Measurements from ENCODE around the gene OR1I1.
A peak's percentile ranks its signal among the peaks of the same experiment; 100 is the strongest.

The OR1I1 gene

GRCh38 chr19:15120135-15121026, 38.4 kb downstream of the OR1I1 start:
- peaks cover 8% of the 10 kb centered on the region for H3K4me1 ChIP-seq
- TF ChIP-seq, protein P1, sequence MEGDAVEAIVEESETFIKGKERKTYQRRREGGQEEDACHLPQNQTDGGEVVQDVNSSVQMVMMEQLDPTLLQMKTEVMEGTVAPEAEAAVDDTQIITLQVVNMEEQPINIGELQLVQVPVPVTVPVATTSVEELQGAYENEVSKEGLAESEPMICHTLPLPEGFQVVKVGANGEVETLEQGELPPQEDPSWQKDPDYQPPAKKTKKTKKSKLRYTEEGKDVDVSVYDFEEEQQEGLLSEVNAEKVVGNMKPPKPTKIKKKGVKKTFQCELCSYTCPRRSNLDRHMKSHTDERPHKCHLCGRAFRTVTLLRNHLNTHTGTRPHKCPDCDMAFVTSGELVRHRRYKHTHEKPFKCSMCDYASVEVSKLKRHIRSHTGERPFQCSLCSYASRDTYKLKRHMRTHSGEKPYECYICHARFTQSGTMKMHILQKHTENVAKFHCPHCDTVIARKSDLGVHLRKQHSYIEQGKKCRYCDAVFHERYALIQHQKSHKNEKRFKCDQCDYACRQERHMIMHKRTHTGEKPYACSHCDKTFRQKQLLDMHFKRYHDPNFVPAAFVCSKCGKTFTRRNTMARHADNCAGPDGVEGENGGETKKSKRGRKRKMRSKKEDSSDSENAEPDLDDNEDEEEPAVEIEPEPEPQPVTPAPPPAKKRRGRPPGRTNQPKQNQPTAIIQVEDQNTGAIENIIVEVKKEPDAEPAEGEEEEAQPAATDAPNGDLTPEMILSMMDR (IDR thresholded peaks at IDR 0.05), result no peak
- no peaks in the 10 kb centered on the region for H3K36me3 ChIP-seq (ENCODE audit: control insufficient read depth, insufficient read depth, low read length)
- no peak overlapping the region for H3K4me2 ChIP-seq (ENCODE audit: low read length)
- no peaks in the 10 kb centered on the region for H3K79me2 ChIP-seq
- no peaks in the 10 kb centered on the region for H3K9me3 ChIP-seq (ENCODE audit: control insufficient read depth, low read length)
- H3K27me3 ChIP-seq (ENCODE audit: control insufficient read depth, insufficient read depth, low read length), result no peaks in the 10 kb centered on the region
- H3K27ac ChIP-seq, result no peak overlapping the region
- no peak overlapping the region for H3K9ac ChIP-seq
- no peak overlapping the region for H3K4me3 ChIP-seq (ENCODE audit: low read depth, low read length)
- no peak overlapping the region for H2AFZ ChIP-seq

DNA sequence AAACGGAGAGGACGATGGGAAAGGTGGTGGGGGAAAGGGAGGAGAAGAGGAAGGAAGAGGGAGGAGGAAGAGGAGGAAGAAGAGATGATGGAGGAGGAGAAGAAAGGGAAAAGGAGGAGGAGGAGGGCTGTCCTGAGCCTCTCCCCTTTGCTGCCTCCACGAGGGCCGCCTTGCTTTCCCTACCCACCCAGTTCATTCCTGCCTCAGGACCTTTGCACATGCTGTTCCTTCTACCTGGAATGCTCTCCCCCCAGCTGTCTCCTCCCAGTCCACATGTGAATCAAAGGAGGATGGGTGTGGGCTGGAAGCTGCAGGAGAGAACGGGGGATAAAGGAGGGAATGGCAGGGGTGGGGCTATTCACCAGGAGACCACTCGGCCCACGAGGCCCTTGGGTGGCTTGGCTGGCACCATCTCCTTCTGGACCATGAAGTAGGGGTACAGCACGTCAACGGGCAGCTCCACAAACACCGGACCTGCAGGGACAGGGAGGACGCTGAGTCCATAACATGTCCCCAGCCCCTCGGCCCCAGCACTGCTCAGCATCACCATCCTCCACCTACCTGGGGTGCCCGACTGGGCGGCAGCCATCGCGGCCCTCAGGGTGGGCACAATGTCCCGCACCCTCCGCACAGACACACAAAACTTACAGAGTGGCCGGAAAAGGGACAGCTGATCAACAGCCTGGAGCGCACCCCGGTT, 40.5 kb downstream of the OR1I1 start:
- Histone ChIP-seq H3K9ac (no peak overlapping the region), H3K36me3 (ENCODE audit: control insufficient read depth, insufficient read depth, low read length) (no peaks in the 10 kb centered on the region), H3K27me3 (ENCODE audit: control insufficient read depth, insufficient read depth, low read length) (no peaks in the 10 kb centered on the region), H3K4me1 (peaks cover 14% of the 10 kb centered on the region), H2AFZ (no peak overlapping the region), H3K9me3 (ENCODE audit: control insufficient read depth, low read length) (no peaks in the 10 kb centered on the region), H3K27ac (no peak overlapping the region), H3K4me2 (ENCODE audit: low read length) (no peak overlapping the region), H3K4me3 (ENCODE audit: low read depth, low read length) (no peak overlapping the region), H3K79me2 (no peaks in the 10 kb centered on the region)
- TF ChIP-seq, protein P1 (IDR thresholded peaks at IDR 0.05), result no peak

GRCh38 chr19:15123031-15123890, 41.2 kb downstream of the OR1I1 start:
- H2AFZ ChIP-seq, result no peak overlapping the region
- H3K4me2 ChIP-seq (ENCODE audit: low read length), result no peak overlapping the region
- no peak overlapping the region for H3K9ac ChIP-seq
- no peaks in the 10 kb centered on the region for H3K27me3 ChIP-seq (ENCODE audit: control insufficient read depth, insufficient read depth, low read length)
- no peaks in the 10 kb centered on the region for H3K9me3 ChIP-seq (ENCODE audit: control insufficient read depth, low read length)
- peak overlapping the region; percentile 97 for H3K27ac ChIP-seq
- no peaks in the 10 kb centered on the region for H3K36me3 ChIP-seq (ENCODE audit: control insufficient read depth, insufficient read depth, low read length)
- TF ChIP-seq, protein P1 (IDR thresholded peaks at IDR 0.05), result no peak
- H3K4me3 ChIP-seq (ENCODE audit: low read depth, low read length), result no peak overlapping the region
- peaks cover 14% of the 10 kb centered on the region for H3K4me1 ChIP-seq
- no peaks in the 10 kb centered on the region for H3K79me2 ChIP-seq

DNA sequence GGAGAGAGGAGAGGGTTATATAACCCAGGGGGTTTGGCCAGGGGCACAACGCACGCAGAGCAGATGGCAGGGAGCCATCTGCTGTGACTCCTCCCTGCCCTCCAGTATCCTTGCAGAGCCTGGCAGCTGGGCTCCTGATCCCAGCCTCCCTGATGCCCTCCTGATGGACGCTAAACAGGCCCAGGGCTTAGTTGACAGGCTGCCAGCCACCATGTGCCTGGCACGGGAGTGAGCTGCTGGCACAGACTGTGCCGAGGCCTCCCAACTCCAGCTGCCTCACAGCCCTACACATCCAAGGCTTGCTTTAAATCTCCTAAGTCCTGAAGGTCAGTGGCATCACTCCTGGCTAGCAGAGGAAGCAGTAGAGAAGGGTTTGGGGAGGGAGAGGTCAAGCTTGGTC, 41.9 kb downstream of the OR1I1 start:
- H3K79me2 ChIP-seq, result no peaks in the 10 kb centered on the region
- peak overlapping the region; percentile 99 for H3K4me3 ChIP-seq (ENCODE audit: low read depth, low read length)
- no peaks in the 10 kb centered on the region for H3K27me3 ChIP-seq (ENCODE audit: control insufficient read depth, insufficient read depth, low read length)
- H3K36me3 ChIP-seq (ENCODE audit: control insufficient read depth, insufficient read depth, low read length), result no peaks in the 10 kb centered on the region
- H3K27ac ChIP-seq, result peak overlapping the region; percentile 97
- H3K9ac ChIP-seq, result no peak overlapping the region
- TF ChIP-seq, protein P1 (IDR thresholded peaks at IDR 0.05), result no peak
- H3K9me3 ChIP-seq (ENCODE audit: control insufficient read depth, low read length), result no peaks in the 10 kb centered on the region
- H3K4me2 ChIP-seq (ENCODE audit: low read length), result peak overlapping the region; percentile 98
- peaks cover 14% of the 10 kb centered on the region for H3K4me1 ChIP-seq
- no peak overlapping the region for H2AFZ ChIP-seq

All from parathyroid adenoma (tissue), 2 donors.